Neural cell (in vitro differentiated cells): ENCODE results near the gene ACLY. TPM values are rescaled to one million over a fixed set of nuclear protein-coding genes. Genes with fewer than 3 reads are reported as not detected.

Experiments used
- H2AFZ ChIP-seq: fragments of 200-600, 300-800 bp; sonication (generic), shearing (Covaris generic); 2 replicates; pipeline ENCODE4 v1.6.0; 2014; ENCODE audit warnings: low read depth, mild to moderate bottlenecking, antibody characterized with exemption, low read length, moderate library complexity
- H3F3A ChIP-seq: fragments of 200-600 bp; shearing (Covaris generic); 2 replicates; pipeline ENCODE4 v1.6.1; 2016; ENCODE audit warnings: mild to moderate bottlenecking, moderate library complexity, mixed read lengths, antibody characterized with exemption, low read length; ENCODE audit not compliant: insufficient read depth, poor library complexity, severe bottlenecking
- H3K27ac ChIP-seq: fragments of 200-600, 300-800 bp; sonication (generic), shearing (Covaris generic); 2 replicates; pipeline ENCODE4 v1.5.1; 2014; ENCODE audit warnings: mild to moderate bottlenecking, low read length, moderate library complexity
- H3K27me3 ChIP-seq: fragments of 300-800, 200-600 bp; sonication (generic), shearing (Covaris generic); 2 replicates; pipeline ENCODE4 v1.6.0; 2014; ENCODE audit warnings: mild to moderate bottlenecking, low read depth, low read length, moderate library complexity; ENCODE audit not compliant: insufficient read depth
- H3K36me3 ChIP-seq: fragments of 300-800, 200-600 bp; sonication (generic), shearing (Covaris generic); 2 replicates; pipeline ENCODE4 v1.5.1; 2014; ENCODE audit warnings: mild to moderate bottlenecking, antibody characterized with exemption, low read length, moderate library complexity; ENCODE audit not compliant: insufficient read depth
- H3K4me2 ChIP-seq: fragments of 300-800, 200-600 bp; sonication (generic), shearing (Covaris generic); 2 replicates; pipeline ENCODE4 v1.6.0; 2014; ENCODE audit warnings: mild to moderate bottlenecking, low read length
- H3K4me3 ChIP-seq: fragments of 300-800, 200-600 bp; sonication (generic), shearing (Covaris generic); 2 replicates; pipeline ENCODE4 v1.5.1; 2014; ENCODE audit warnings: mild to moderate bottlenecking, low read length, moderate library complexity
- H3K79me2 ChIP-seq: fragments of 200-600 bp; shearing (Covaris generic); replicated peaks from 2 replicates; pipeline ENCODE4 v1.6.0; 2014; ENCODE audit warnings: mild to moderate bottlenecking, low read length, moderate library complexity; ENCODE audit not compliant: insufficient read depth
- H3K9ac ChIP-seq: fragments of 300-800, 200-600 bp; sonication (generic), shearing (Covaris generic); 2 replicates; pipeline ENCODE4 v1.6.1; 2016; ENCODE audit warnings: mild to moderate bottlenecking, low read length, mixed read lengths
- H3K9me2 ChIP-seq: fragments of 200-600 bp; shearing (Covaris generic); 2 replicates; pipeline ENCODE4 v1.6.1; 2016; ENCODE audit warnings: mild to moderate bottlenecking, low read length, mixed read lengths; ENCODE audit not compliant: insufficient read depth
- H3K9me3 ChIP-seq: fragments of 200-600, 300-800 bp; sonication (generic), shearing (Covaris generic); 2 replicates; pipeline ENCODE4 v1.6.1; 2016; ENCODE audit warnings: mild to moderate bottlenecking, mixed run types, low read length, moderate library complexity, mixed read lengths
- H4K20me1 ChIP-seq: fragments of 200-600 bp; shearing (Covaris generic); 2 replicates; pipeline ENCODE4 v1.6.1; 2016; ENCODE audit warnings: mild to moderate bottlenecking, mixed run types; ENCODE audit not compliant: insufficient read depth
- CTCF ChIP-seq: fragments of 450-650 bp; IDR thresholded peaks from 2 replicates; pipeline ENCODE4 v1.5.1; 2014; ENCODE audit warnings: antibody characterized with exemption, mild to moderate bottlenecking, moderate library complexity; ENCODE audit not compliant: poor library complexity, severe bottlenecking
- EP300 ChIP-seq: fragments of 450-650 bp; conservative IDR thresholded peaks from 2 replicates; pipeline ENCODE4 v1.6.1; 2014; ENCODE audit warnings: antibody characterized with exemption, mild to moderate bottlenecking, moderate library complexity; ENCODE audit not compliant: poor library complexity, severe bottlenecking
- EZH2 ChIP-seq: fragments of 200-600, 300-800 bp; shearing (Covaris generic), sonication (generic); IDR thresholded peaks from 2 replicates; pipeline ENCODE4 v1.6.1; 2014; ENCODE audit warnings: antibody characterized with exemption, low read length, borderline replicate concordance, mild to moderate bottlenecking; ENCODE audit not compliant: insufficient read depth, poor library complexity, severe bottlenecking
- MXI1 ChIP-seq: fragments of 450-650 bp; conservative IDR thresholded peaks from 2 replicates; pipeline ENCODE4 v1.6.1; 2014; ENCODE audit warnings: antibody characterized with exemption, mild to moderate bottlenecking; ENCODE audit not compliant: poor library complexity, severe bottlenecking
- POLR2AphosphoS5 ChIP-seq: IDR thresholded peaks from 2 replicates; pipeline ENCODE4 v1.6.1; 2012
- RAD21 ChIP-seq: fragments of 450-650 bp; conservative IDR thresholded peaks from 2 replicates; pipeline ENCODE4 v1.6.1; 2014; ENCODE audit warnings: antibody characterized with exemption, mild to moderate bottlenecking, moderate library complexity
- REST ChIP-seq: IDR thresholded peaks from 2 replicates; pipeline ENCODE4 v1.6.1; 2012; ENCODE audit warnings: borderline replicate concordance
- SMC3 ChIP-seq: fragments of 450-650 bp; conservative IDR thresholded peaks from 2 replicates; pipeline ENCODE4 v1.6.1; 2014; ENCODE audit warnings: antibody characterized with exemption, mild to moderate bottlenecking, moderate library complexity; ENCODE audit not compliant: poor library complexity
- TAF1 ChIP-seq: IDR thresholded peaks from 2 replicates; pipeline ENCODE4 v1.6.1; 2012; ENCODE audit warnings: low read depth
- polyA plus RNA-seq: library from polyadenylated mRNA; depleted of rRNA; stranded (reverse); fragments of >200 nt; gene quantifications from 2 replicates; pipeline ENCODE4 v1.2.3, GENCODE V29; 2014

The ACLY gene
- polyA plus RNA-seq, 1 donor from 2014 or later = 136 TPM

- peak within 1 kb of the TSS; percentile 81 for H3K9ac ChIP-seq
Measured at GRCh38 chr17:41930009-41930832, 11.5 kb upstream of the ACLY start, which contains the start of gene ODAD4. ODAD4 (plus strand) TSS chr17:41930617; CDS start chr17:41930724, 107 bp downstream.

More at GRCh38 chr17:41930009-41930832, 11.5 kb upstream of the ACLY start, which contains the start of gene ODAD4:
- H3K4me3 ChIP-seq = peak within 1 kb of the TSS; percentile 69
- H3K36me3 ChIP-seq = no peaks in the 10 kb centered on the region
- no peaks in the 10 kb centered on the region for H3F3A ChIP-seq
- peak within 1 kb of the TSS; percentile 71 for H2AFZ ChIP-seq
- H4K20me1 ChIP-seq = no peaks in the 10 kb centered on the region
- H3K27ac ChIP-seq = peak within 1 kb of the TSS; percentile 92
- H3K9me3 ChIP-seq = no peaks in the 10 kb centered on the region
- TF ChIP-seq RAD21 = peak; percentile 60
- peak; percentile 89 for TF ChIP-seq MXI1
- TF ChIP-seq TAF1 = no peak
- peak; percentile 63 for TF ChIP-seq SMC3
- no peak for TF ChIP-seq EZH2
- no peak for TF ChIP-seq EP300
- peak; percentile 41 for TF ChIP-seq REST
- peak; percentile 79 for TF ChIP-seq CTCF
- TF ChIP-seq POLR2AphosphoS5 = peak; percentile 91
- peaks cover 8% of the 10 kb centered on the region for H3K79me2 ChIP-seq
- peak within 1 kb of the TSS; percentile 86 for H3K4me2 ChIP-seq
- no peaks in the 10 kb centered on the region for H3K27me3 ChIP-seq
- H3K9me2 ChIP-seq = no peaks in the 10 kb centered on the region
